ENCODE data around the gene TMEM151B. TPM values are rescaled to one million over a fixed set of nuclear protein-coding genes. Genes with fewer than 3 reads are reported as not detected.

TMEM151B gene
- polyA plus RNA-seq, 1 of the 3 experiments (the other 2 are of a cell fraction) = 0.05 TPM

GRCh38 chr6:44227148-44227793 lies 43.0 kb upstream of the TMEM151B start:
- ChIA-PET CTCF (interaction anchor here (1.0 to 13.7 kb wide), 7 partner anchors 7 to 130 kb away, joined by 3 to 224 read pairs (median 3); no protein-coding TSS in a partner anchor), POLR2A (interaction anchor here (3.1 kb wide), 1 partner anchor 19 kb away, joined by 25 read pairs; the partner anchor contains the start of gene HSP90AB1)
- TF ChIP-seq GATA2 (CRISPR knock-in tag; IDR thresholded peaks at IDR 0.05) = peak; percentile 33; the same call in 1 of the 2 replicates
- no peak for TF ChIP-seq GABPA (IDR thresholded peaks at IDR 0.05; ENCODE audit: low read depth)
- H3F3A ChIP-seq (replicated peaks; ENCODE audit: insufficient read depth) = peaks cover 3% of the 10 kb centered on the region
- peaks cover 7% of the 10 kb centered on the region; the same call in 1 of the 2 replicates for H3K79me2 ChIP-seq (ENCODE audit: insufficient read depth)
- no CpG with 5 or more reads among the region's 7 CpGs for WGBS (ENCODE audit: low lambda C conversion rate)
- peak; percentile 70 for DNase-seq
- peaks cover 9 to 77% of the 10 kb centered on the region in 2 experiments for H3K4me1 ChIP-seq (ENCODE audit: control insufficient read depth in 1 of 2, insufficient read depth in 2 of 2, low read depth in 1 of 2, low read length in 1 of 2)
- no peak overlapping the region for H2AFZ ChIP-seq (ENCODE audit: low read depth)
- H3K9me3 ChIP-seq = no peaks in the 10 kb centered on the region
- H3K9me2 ChIP-seq = no peaks in the 10 kb centered on the region
- peaks cover 0 to 5% of the 10 kb centered on the region in 2 experiments for H3K36me3 ChIP-seq (replicated peaks in 1 of 2; ENCODE audit: control insufficient read depth in 1 of 2, insufficient read depth in 2 of 2, low read length in 1 of 2)
- H3K4me3 ChIP-seq (ENCODE audit: low read depth in 2 of 2, low read length in 1 of 2) = no peak overlapping the region
- peak overlapping the region in 1 of 2 experiments; percentile 69; a peak in 1 of 4 replicates for H3K27ac ChIP-seq (ENCODE audit: low read depth in 2 of 2, low read length in 1 of 2)
- no peak overlapping the region for H3K9ac ChIP-seq
- H4K20me1 ChIP-seq (ENCODE audit: insufficient read depth) = peaks cover 5% of the 10 kb centered on the region; the same call in 1 of the 2 replicates
- no peak overlapping the region for H3K4me2 ChIP-seq
- no peaks in the 10 kb centered on the region for H3K27me3 ChIP-seq (ENCODE audit: insufficient read depth)

- no peaks in the 10 kb centered on the region for H3K9me2 ChIP-seq
- no peak overlapping the region for H3K4me2 ChIP-seq
- ChIA-PET POLR2A (interaction anchor here (0.9 to 3.1 kb wide), 2 partner anchors 18 to 29 kb away, joined by 3 to 25 read pairs; partner anchors contain the start of genes HSP90AB1 and SLC35B2), CTCF (interaction anchor here (1.2 to 13.7 kb wide), 6 partner anchors 6 to 131 kb away, joined by 3 to 224 read pairs (median 4); no protein-coding TSS in a partner anchor)
- H3K27me3 ChIP-seq (ENCODE audit: insufficient read depth) = no peaks in the 10 kb centered on the region
- H2AFZ ChIP-seq (ENCODE audit: low read depth) = no peak overlapping the region
- H3F3A ChIP-seq (replicated peaks; ENCODE audit: insufficient read depth) = no peaks in the 10 kb centered on the region
- H3K36me3 ChIP-seq (replicated peaks in 1 of 2; ENCODE audit: control insufficient read depth in 1 of 2, insufficient read depth in 2 of 2, low read length in 1 of 2) = peaks cover 0 to 6% of the 10 kb centered on the region in 2 experiments
- H3K4me3 ChIP-seq (ENCODE audit: low read depth in 2 of 2, low read length in 1 of 2) = no peak overlapping the region
- H3K9ac ChIP-seq = no peak overlapping the region
- H3K4me1 ChIP-seq (ENCODE audit: control insufficient read depth in 1 of 2, insufficient read depth in 2 of 2, low read depth in 1 of 2, low read length in 1 of 2) = peaks cover 9 to 77% of the 10 kb centered on the region in 2 experiments; a peak in 3 of 4 replicates
- H4K20me1 ChIP-seq (ENCODE audit: insufficient read depth) = peaks cover 5% of the 10 kb centered on the region; the same call in 1 of the 2 replicates
- TF ChIP-seq NRF1 (IDR thresholded peaks at IDR 0.05; ENCODE audit: low read depth, low read length) = no peak
- no peak for TF ChIP-seq RXRA (IDR thresholded peaks at IDR 0.05; ENCODE audit: borderline replicate concordance, low read depth)
- TF ChIP-seq USF2 (IDR thresholded peaks at IDR 0.05; ENCODE audit: borderline replicate concordance, low read depth, low read length) = no peak
- TF ChIP-seq SIN3A (IDR thresholded peaks at IDR 0.05; ENCODE audit: borderline replicate concordance, low read depth, low read length) = no peak
- TF ChIP-seq IRF3 (IDR thresholded peaks at IDR 0.05; ENCODE audit: low read depth, low read length) = no peak
- TF ChIP-seq EP300 (IDR thresholded peaks at IDR 0.05; ENCODE audit: borderline replicate concordance in 1 of 2, low read depth in 1 of 2, low read length in 1 of 2) = no peak
- TF ChIP-seq NFIC (IDR thresholded peaks at IDR 0.05; ENCODE audit: borderline replicate concordance) = no peak
- no peak for TF ChIP-seq RCOR1 (IDR thresholded peaks at IDR 0.05; ENCODE audit: low read length)
- no peak for TF ChIP-seq FOXM1 (IDR thresholded peaks at IDR 0.05; ENCODE audit: low read depth)
- TF ChIP-seq MXI1 (IDR thresholded peaks at IDR 0.05; ENCODE audit: low read depth, low read length) = no peak
- TF ChIP-seq REST (IDR thresholded peaks at IDR 0.05; ENCODE audit: low read depth, low read length) = no peak
- TF ChIP-seq USF1 (IDR thresholded peaks at IDR 0.05; ENCODE audit: borderline replicate concordance, low read depth) = no peak
- no peak for TF ChIP-seq MAX (IDR thresholded peaks at IDR 0.05; ENCODE audit: low read depth)
- TF ChIP-seq ELF1 (IDR thresholded peaks at IDR 0.05) = no peak
- no peak for TF ChIP-seq YY1 (IDR thresholded peaks at IDR 0.05; ENCODE audit: low read depth)
- no peak for TF ChIP-seq TAF1 (IDR thresholded peaks at IDR 0.05; ENCODE audit: borderline replicate concordance, low read depth, low read length)
- no peak for TF ChIP-seq JUND (IDR thresholded peaks at IDR 0.05)
- no peaks in the 10 kb centered on the region for H3K9me3 ChIP-seq
- peak overlapping the region in 1 of 2 experiments; percentile 0; a peak in 1 of 4 replicates for H3K27ac ChIP-seq (ENCODE audit: low read depth in 2 of 2, low read length in 1 of 2)
- H3K79me2 ChIP-seq (ENCODE audit: insufficient read depth) = peaks cover 7% of the 10 kb centered on the region; the same call in 1 of the 2 replicates
- WGBS (ENCODE audit: low lambda C conversion rate) = 92% methylated on average over 6 of the region's 6 CpGs
- no peak for DNase-seq
Observed at GRCh38 chr6:44228031-44228430, 42.2 kb upstream of the TMEM151B start.
